GM20431 (cell line): Measurements from ENCODE around the gene SNTB2.

Experiments
- in situ Hi-C: fragments of 300-500 bp; cut with MseI, MboI; formaldehyde crosslinking; loops from one replicate; pipeline ENCODE4 v1.15.0; 2020; ENCODE audit warnings: low sequenced_read_pairs; ENCODE audit not compliant: unreplicated experiment

The SNTB2 gene

DNA sequence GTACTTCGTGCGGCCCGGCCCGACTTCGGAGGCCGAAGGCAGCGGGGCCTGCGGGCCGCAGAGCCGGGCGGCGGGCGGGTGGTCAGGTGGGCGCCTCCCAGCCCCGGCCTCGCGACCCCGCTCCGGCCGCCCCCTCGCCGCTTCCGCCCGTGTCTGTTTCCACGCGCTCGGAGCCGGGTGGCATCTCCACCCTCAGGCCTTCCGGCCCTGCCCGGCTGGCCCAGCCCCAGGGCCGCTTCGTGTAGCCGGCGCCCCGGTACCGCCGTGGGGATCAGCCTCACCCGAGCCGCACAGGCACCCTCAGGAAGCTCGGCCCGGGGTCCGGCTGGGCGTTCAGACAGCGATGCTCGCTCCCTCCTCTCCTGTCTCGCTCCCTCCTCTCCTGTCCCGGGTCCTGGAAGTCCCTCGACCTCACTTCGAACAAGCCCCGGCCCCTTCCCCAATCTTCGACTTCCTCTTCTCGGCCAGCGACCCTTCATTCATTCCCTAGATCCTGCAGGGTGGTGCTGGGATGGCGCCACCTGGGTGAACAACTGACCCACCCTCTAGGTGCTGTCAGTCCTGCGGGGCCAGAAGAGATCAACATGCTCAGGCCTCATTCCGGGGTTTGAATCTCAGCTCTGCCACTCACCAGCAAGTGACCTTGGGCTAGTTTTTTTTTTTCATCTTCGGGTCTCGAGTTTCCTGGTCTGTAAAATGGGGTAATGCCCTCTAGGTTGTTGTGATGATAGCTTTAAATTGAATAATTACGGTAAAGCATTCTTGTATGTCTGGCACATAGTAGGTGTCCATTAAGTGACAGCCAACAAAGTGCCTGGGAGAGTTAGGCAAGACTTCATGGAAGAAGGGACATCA lies 124.8 kb downstream of the SNTB2 start:
- in situ Hi-C loops, result no loop called here

DNA sequence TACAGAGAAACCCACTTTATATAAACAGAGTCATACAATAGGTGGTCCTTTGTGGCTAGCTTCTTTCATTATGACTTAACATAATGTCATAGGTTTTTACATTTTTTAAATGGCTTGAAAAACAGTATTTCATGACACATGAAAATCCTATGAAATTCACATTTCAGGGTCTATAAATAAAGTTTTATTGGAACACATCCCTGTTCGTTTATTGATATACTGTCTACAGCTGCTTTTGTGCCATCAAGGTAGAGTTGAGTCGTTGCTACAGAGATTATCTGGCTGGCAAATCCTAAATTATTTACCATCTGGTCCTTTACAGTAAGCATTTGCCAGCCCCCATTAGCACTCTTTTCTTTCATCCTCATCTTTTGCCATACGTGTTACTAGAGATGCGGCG lies 126.5 kb downstream of the SNTB2 start:
- in situ Hi-C loops, result no loop called here

DNA sequence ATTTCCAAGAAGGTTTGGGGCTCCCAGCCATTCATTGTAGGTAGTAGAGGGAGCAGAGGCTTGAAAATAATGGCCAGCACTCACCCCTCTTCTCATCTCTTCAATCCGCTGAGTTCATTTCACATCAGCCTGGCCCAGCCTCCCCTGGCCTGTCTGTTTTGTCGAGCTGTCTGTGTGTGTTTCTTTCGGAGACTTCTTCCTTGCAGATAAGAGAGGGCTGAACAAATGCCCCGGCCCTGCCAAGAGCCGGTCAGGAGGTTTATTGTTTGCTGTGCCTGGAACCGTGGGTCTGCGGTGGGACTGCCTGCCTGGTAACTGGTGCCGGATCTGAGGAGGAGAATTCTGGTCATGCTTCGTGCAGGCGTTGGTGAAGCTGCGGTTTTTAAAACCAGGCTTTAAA lies 127.6 kb downstream of the SNTB2 start:
- in situ Hi-C loops, result no loop called here

DNA sequence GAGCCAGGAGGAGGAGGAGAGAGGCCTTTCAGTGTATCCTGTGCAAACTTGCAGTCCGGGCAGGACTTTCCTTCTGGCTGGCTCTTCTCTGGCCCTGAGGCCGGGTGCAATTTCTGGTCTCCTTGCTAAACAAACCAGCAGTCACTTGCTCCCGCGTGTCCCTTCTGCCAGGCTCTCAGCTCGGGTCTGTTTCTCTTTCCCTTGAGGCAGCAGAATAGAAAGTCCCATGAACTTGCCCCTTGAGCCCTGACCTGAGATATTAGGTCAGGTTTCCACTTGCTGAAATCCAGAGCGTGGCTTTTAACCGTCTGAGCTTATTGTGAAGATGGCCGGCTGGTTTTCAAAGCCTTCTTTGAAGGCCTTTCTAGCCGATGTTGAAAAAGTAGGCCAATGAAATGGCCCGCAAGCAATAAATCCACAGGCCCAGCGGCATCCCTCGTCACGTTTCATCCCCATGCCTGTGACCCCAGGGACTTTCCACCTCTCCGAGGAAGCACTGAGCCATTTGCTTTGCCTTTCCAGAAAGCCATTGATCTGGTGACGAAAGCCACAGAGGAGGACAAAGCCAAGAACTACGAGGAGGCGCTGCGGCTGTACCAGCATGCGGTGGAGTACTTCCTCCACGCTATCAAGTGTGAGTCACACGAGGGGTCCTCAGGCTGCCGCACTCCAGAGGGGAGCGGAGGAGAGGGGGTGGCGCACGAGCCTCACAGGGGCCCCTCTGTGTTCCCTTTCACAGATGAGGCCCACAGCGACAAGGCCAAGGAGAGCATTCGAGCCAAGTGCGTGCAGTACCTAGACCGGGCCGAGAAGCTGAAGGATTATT lies 128.7 kb downstream of the SNTB2 start:
- in situ Hi-C loops, result no loop called here

DNA sequence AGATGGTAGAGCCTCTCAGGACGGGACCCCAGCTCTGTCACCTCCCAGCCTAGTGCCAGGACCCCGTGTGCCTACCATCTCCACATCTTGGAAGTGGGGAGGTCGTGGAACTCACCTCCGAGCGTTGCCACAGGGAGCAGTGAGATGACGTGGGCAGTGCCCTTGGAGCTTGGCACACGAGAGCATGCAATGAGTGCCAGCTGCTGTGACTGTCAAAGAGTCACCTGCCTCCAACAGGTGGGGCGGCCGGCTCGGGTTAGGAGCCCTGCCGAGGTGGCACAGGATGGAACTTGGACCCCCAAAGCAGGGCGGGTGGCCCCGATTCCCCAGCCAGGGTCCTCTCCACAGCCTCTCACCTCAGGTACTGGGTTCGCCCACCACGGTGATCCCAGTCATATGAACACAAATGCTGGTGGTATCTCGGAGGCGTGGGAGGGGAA lies 129.7 kb downstream of the SNTB2 start:
- in situ Hi-C loops, result no loop called here

DNA sequence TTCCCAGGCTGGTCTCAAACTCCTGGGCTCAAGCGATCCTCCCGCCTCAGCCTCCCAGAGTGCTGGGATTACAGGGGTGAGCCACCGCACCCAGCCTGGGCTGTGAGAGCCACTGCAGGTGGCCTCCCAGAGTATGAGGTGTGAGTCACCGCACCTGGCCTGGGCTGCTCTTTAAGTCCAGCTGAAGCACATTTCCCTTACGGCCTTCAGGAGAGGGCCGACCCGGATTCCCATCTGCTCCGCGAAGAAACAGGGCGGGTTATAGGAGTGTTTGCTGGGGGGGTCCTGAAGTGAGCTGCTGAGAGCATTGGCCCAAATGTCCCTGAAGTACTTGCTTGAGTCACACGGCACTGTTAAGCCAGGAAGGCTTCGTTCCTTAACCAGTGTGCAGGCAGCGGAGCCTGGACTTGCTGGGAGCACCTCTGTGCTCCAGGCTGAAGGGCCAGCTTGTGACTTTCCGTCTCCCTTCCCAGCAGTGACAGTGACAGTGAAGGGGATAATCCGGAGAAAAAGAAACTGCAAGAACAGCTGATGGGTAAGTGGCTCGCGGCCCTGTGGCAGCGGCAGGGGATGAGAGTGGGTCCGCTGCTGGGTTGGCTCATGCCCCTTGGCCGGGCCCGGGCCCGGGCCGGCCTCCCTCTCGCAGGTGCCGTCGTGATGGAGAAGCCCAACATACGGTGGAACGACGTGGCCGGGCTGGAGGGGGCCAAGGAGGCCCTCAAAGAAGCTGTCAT lies 131.4 kb downstream of the SNTB2 start:
- in situ Hi-C loops, result no loop called here

DNA sequence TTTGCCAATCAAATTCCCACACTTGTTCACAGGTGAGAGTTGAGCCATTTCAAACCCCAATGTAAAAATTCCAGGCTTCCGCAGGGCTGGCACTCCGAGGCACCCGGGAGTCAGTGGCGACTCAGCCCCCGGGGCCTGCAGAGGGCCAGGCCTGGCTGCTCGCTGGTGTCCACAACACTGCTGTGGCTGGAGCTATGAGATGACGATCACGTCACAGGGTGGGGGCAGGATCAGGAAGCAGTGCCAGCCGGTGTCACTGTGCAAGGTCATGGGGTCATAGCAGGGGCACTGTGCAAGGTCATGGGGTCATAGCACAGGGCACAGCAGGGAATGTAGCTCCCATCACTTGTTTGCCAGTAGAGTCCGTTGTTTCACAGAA lies 131.9 kb downstream of the SNTB2 start:
- in situ Hi-C loops, result no loop called here

DNA sequence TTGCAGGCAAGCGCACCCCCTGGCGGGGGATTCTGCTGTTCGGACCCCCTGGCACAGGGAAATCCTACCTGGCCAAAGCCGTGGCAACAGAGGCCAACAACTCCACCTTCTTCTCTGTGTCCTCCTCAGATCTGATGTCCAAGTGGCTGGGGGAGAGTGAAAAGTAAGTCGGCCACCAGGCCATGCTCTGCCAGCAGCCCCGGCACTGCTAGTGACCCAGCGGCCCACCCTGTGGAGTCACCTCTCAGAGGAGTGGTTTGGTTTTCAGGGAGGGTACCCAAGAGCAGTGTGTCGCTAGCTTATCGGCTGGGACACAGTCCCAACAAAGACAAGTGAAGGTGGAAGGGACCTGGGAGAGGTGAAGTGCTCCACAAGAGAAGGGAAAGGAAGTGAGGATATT lies 132.4 kb downstream of the SNTB2 start:
- in situ Hi-C loops, result no loop called here

DNA sequence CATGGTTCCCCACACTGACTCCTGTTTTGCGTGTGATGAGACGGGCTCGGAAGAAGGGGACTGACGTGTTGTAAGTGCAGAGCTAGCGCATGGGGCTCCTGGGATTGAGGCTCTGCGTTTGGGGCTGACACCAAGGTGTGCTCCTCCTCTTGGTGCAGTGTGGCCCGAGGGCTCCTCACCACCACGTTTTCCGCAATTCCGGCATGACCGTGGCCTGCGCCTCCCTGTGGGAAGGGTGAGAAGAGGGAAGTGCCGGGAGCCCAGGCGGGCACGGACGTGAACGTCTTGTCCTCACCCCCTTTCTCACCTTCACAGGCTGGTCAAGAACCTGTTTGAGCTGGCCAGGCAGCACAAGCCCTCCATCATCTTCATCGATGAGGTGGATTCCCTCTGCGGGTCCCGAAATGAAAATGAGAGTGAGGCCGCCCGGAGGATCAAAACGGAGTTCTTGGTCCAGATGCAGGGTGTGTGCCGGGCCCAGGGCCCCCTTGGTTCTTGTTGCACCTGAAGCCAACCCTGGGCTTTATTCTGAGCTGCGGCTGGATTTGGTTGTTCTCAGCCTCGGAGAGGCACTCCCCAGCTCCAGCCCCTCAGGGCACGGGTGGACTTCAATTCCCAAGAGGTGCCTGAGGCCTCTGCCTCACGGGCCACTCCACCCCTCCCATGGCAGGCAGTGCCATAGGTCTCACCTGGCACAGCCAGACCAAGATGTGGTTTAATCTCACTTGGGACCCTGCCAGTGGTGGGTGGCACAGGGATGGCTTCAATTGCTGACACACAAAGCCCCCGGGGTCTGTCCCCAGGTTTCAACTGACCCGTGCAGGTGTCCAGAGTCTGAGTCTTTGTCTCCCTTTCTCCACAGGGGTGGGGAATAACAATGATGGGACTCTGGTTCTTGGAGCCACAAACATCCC lies 133.1 kb downstream of the SNTB2 start:
- in situ Hi-C loops, result no loop called here

DNA sequence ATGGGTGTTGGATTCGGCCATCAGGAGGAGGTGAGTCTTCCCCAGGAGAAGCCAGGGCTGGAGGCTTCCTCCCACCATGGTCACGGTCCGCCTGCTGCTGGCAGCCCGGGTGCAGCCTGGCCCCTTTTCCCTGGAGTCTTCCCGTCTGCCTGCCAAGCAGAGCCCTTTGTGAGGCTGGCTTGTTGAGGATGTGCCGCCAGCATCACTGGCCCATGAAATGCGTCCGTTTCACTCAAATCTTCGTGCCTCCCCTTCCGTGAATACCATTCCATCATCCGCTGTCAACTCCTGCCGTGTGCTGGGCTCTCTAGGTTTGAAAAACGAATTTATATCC lies 133.7 kb downstream of the SNTB2 start:
- in situ Hi-C loops, result no loop called here

DNA sequence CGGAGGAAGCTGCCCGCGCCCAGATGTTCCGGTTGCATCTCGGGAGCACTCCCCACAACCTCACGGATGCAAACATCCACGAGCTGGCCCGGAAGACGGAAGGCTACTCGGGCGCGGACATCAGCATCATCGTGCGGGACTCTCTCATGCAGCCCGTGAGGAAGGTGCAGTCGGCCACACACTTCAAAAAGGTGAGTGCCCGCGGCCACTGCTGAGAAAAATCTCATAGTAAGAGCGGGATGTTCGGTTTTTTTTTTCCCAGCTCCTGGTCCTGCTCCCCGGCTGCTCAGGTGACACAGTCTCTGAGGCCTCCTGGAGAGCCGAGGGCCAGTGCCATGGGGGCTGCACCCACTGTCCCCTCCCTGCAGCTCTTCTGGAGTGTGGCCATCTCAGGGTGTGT lies 134.1 kb downstream of the SNTB2 start:
- in situ Hi-C loops, result no loop called here

DNA sequence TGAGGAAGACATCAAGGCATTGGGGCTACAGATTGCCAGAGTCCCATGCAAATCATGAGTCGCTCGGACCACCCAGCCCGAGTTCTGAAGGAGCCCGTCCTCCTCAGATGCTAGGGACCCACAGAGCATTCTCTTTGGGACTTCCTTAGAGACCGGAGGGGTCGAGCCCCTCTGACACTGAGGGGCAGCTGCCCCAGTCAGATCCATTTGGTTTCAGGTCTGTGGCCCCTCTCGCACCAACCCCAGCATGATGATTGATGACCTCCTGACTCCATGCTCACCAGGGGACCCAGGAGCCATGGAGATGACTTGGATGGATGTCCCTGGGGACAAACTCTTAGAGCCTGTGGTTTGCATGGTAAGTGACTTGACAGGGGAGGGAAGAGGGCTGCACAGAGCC lies 135.4 kb downstream of the SNTB2 start:
- in situ Hi-C loops, result no loop called here

DNA sequence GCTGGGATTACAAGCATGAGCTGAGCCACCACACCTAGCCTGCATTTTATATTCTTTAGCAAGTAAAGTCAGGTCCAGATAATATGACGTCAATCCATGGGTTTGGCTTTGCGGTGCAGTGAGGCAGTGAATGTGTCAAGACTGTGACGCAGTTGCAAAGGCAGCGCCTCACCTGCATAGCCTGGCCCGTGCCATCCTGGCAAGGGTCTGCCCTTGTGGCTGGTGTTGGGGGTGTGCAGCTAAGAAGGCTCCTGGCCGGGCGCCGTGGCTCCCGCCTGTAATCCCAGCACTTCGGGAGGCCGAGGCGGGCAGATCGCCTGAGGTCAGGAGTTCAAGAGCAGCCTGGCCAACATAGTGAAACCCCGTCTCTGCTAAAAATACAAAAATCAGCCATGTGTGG lies 136.5 kb downstream of the SNTB2 start:
- in situ Hi-C loops, result no loop called here

DNA sequence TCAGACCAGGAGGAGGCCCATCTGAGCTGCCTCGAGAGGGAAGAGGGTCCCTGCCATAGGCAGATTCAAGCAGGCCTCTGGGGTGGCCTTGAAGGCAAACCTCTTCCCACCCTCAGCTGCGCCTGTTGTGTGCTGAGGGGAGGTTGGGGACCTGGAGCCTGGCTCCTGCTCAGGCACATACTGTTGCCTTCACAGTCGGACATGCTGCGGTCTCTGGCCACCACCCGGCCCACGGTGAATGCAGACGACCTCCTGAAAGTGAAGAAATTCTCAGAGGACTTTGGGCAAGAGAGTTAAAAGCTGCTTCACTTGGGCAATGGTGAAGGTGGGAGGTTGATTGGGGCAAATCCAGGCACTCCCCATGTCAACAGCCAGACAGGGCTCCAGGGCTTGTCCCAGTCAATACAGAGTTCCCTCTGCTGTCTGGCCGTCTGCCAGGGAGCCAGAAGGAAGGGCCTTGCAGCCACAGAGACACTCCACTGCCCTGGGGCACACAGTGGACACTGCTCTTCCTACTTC lies 137.1 kb downstream of the SNTB2 start:
- in situ Hi-C loops, result no loop called here

DNA sequence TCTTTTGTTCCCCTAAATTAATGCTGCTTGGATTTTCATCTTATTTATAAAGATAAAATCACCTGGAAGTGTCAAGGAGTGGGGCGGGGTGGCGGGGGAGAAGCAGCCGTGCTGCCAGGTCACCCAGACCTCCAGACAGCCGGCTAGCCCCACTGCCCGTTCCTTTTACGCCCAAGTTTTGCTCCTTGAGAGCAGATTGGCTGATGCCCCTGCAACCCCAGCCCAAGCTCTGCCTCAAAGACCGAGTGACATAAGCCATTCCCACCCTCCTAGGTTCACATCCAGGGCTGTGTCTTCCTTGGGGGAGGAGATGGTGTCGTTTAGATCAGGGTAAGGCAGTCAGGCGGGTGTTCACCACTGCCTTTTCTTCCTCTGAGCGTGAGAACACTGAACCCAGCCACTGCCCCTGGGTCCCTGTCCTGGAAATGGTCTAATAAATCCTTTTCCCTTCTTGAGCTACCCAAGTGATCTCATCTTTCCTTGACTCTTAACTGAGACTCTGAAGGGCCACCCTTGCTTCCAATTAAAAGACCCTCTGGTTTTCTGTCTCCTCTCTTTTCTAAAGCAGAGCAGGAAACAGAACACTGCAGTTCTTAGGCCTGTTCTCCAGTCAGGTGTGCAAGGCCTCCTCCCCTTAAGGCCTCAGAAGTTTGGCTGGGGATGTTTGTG lies 137.8 kb downstream of the SNTB2 start:
- in situ Hi-C loops, result no loop called here

DNA sequence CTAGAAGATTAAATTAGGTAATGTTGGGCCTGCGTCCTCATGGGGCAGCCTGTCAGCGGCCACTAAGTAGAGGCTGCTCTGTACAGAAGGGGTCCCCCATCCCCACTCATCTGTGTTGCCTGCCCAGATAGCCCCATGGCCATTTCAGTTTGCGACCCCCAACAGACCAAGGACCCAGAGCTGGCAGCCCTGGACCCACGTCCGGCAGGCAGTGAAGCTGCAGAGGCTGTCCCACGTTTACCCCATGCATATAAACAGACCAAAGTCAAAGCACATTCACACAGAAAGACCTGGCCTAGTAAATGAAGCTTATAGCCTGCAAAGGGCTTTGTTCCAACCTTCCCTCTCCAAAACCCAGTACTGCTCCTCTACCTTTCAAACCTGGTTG lies 138.8 kb downstream of the SNTB2 start:
- in situ Hi-C loops, result no loop called here

DNA sequence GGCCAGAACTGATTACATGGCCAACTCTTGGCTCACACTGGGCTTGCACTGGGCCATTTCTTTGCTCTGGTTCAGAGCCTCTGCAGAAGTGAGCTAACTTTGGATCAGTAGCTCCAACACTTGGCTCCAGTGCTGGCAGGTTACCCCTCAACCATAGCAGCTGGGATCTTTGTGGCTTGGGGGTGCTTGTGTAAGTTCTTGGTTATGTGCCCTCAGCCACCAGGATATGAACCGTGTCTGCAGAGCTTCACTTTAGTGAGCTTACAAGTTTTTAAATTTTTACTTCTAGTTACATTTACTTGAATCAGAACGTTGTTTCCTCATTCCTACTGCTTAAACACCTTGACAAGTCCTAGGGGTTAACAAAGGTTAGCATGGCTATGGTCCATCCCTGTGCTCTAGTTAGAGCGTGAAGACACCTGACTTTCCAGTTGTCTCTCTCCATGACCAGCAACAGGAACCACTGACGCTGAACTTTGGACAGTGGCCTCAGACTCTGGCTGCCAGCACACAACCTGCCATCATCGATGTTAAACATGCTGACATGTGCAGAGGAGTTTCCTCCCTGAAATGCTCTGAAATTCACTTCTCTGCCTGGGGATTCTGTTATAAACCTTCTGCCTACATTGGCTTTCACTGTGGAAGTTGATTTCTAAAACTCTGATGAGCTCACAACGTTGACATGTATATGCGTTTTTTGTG lies 139.4 kb downstream of the SNTB2 start:
- in situ Hi-C loops, result no loop called here

DNA sequence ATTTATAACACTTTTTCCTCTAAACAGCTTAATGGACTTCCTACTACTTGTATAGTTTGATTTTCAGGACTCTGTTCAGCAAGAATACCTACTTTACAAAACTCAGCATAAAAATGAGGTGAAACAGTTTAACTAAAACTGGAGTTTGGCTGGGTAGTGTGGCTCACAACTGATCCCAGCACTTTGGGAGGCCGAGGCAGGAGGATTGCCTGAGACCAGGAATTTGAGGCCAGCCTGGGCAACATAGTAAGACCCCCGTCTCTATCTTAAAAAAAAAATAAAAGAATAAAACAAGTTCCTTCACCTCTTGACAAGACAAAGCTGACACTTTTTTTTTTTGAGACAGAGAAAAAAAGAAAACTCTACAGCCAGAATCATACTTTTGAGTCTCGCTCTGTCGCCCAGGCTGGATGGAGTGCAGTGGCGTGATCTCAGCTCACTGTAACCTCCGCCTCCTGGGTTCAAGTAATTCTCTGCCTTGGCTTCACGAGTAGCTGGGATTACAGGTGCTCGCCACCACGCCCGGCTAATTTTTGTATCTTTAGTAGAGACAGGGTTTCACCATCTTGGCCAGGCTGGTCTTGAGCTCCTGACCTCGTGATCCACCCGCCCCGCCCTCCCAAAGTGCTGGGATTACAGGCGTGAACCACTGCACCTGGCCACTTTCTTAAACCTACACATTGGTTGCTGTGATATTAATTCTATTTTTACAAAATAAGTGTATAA lies 140.8 kb downstream of the SNTB2 start:
- in situ Hi-C loops, result no loop called here
